COLO668 (cell line): ENCODE data around the gene SLC3A2.

ENCODE experiments used
- DNase-seq: peaks from one replicate; lab custom pipeline; 2025; ENCODE audit not compliant: unreplicated experiment; lab: John Stamatoyannopoulos, UW

Gene SLC3A2

GRCh38 chr11:62880231-62880802, 379 bp upstream of the SLC3A2 start:
- DNase-seq = no peak

GRCh38 chr11:62881579-62882430, 1.1 kb downstream of the SLC3A2 start:
- peak; percentile 93 for DNase-seq

DNA sequence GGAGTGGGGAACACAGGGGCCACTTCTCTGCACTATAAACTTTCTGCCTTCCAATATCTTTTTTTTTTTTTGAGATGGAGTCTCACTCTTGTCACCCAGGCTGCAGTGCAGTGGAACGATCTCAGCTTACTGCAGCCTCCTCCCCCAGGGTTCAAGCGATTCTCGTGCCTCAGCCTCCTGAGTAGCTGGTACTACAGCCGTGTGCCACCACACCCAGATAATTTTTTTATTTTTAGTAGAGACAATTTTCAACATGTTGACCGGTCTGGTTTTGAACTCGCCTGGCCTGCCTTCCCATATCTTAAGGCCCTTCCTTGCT, 1.7 kb downstream of the SLC3A2 start:
- DNase-seq = no peak

DNA sequence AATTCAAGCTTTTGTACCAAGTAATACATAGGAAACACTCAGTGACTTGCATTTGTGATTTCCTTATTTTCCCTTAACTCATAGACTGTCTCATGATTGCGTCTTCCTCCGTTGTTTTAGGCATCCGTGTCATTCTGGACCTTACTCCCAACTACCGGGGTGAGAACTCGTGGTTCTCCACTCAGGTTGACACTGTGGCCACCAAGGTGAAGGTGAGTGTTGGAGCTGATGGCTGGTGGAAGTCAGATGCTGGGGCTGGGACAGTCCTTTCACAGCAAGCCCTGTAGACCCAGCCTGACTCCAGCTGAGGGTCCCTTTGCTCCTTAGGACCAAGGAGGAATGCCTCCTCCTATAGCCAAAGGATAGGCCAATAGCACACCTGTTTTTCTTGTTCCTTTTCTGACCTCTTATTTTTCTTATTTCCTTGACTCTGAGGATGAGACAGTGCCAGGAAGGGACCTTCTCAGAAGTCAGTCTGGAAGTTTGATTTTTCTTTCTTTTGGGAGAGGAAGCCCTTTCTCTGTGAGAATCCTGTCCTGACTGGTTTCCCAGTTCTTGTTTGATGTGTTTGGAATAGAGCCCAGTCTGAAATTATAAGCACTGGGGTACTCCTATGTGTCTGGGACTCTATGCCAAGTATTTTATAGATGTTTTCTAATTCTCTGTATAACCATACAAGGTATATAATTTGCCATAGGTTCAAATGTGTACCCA, 2.2 kb downstream of the SLC3A2 start:
- DNase-seq = no peak

- DNase-seq = no peak
These were observed 3.0 kb downstream of the SLC3A2 start for GRCh38 chr11:62883673-62884072.

DNA sequence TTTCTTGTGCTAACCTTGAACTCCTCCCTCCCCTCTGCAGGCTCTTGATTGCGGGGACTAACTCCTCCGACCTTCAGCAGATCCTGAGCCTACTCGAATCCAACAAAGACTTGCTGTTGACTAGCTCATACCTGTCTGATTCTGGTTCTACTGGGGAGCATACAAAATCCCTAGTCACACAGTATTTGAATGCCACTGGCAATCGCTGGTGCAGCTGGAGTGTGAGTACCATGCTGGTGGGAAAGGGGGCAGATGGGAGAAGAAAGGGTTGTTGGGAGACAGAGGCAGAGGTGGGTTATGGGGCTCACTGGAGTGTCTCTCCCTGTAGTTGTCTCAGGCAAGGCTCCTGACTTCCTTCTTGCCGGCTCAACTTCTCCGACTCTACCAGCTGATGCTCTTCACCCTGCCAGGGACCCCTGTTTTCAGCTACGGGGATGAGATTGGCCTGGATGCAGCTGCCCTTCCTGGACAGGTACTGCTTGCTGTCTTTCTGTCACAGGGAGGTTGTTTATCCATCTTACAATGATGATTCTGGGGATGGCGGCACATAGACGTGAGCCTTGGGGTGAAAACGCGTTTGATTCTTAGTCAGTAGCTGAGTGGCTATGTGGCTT, 4.5 kb downstream of the SLC3A2 start:
- no peak for DNase-seq

DNA sequence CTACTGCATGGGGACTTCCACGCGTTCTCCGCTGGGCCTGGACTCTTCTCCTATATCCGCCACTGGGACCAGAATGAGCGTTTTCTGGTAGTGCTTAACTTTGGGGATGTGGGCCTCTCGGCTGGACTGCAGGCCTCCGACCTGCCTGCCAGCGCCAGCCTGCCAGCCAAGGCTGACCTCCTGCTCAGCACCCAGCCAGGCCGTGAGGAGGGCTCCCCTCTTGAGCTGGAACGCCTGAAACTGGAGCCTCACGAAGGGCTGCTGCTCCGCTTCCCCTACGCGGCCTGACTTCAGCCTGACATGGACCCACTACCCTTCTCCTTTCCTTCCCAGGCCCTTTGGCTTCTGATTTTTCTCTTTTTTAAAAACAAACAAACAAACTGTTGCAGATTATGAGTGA, 7.7 kb downstream of the SLC3A2 start:
- DNase-seq = no peak

- no peak for DNase-seq
These were observed 8.4 kb downstream of the SLC3A2 start for GRCh38 chr11:62889126-62889483.

- DNase-seq = no peak
These were observed 9.1 kb downstream of the SLC3A2 start for GRCh38 chr11:62889484-62890437.

GRCh38 chr11:62892077-62892922, 11.6 kb downstream of the SLC3A2 start:
- no peak for DNase-seq

DNA sequence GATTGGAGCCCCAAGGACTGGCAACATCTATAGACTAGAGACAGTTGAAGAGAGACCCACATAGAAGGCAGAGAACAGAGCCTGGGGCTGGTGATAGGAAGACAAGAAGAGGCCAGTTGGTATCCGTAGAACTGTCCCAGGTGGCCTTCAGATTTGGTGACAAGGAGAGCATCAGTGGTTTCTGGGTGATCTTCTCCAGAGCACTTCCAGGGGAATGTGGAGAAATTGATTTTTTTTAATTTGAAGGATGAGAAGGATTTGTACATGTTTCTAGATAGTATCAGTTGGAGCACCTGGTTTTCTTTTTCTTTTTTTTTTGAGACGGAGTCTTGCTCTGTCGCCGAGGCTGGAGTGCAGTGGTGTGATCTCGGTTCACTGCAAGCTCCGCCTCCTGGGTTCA, 14.8 kb downstream of the SLC3A2 start:
- DNase-seq = no peak

- DNase-seq = no peak
These were observed 15.4 kb downstream of the SLC3A2 start for GRCh38 chr11:62896049-62896448.

DNA sequence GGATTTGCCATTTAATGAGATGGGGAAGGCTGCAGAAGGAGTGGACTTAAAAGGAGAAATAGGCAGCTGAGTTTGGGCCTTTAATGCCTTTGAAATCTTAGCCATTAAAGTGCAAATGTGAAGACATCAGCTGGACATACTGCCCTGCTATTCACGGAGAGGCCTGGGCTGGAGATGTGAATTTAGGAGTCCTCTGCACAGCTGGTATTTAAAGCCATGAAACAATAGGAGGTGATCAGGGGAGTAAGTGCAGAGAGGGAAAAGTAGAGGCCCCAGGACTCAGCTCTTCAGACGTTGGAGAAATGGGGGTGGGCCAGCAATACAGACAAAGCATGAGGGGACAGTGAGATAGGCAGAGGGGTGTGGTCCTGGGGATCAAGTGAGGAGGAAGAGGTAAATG, 16.6 kb downstream of the SLC3A2 start:
- no peak for DNase-seq

- no peak for DNase-seq
These were observed 17.3 kb downstream of the SLC3A2 start for GRCh38 chr11:62898027-62898426.

GRCh38 chr11:62902932-62903331, 22.2 kb downstream of the SLC3A2 start:
- no peak for DNase-seq

DNA sequence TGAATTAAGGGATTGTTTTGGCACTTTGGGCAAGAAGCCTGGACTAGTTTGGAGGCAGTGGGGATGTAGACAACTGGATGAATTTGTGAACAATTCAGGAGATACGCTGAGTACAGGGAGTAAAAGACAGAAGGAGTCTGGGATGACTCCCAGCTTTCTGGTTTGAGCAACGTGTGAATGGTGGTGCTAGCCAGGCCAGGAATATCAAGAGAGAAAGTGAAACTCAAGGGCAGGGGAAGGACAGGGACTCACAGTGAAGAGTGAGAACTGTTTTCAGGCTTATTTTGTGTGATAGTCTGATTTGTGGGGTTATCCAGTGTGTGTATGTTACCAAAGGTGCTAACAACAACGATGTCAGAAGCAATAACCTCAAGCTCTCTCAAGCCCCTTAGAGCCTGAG, 24.6 kb downstream of the SLC3A2 start:
- DNase-seq = no peak

- peak; percentile 65 for DNase-seq
These were observed 25.3 kb downstream of the SLC3A2 start for GRCh38 chr11:62905927-62906531.

DNA sequence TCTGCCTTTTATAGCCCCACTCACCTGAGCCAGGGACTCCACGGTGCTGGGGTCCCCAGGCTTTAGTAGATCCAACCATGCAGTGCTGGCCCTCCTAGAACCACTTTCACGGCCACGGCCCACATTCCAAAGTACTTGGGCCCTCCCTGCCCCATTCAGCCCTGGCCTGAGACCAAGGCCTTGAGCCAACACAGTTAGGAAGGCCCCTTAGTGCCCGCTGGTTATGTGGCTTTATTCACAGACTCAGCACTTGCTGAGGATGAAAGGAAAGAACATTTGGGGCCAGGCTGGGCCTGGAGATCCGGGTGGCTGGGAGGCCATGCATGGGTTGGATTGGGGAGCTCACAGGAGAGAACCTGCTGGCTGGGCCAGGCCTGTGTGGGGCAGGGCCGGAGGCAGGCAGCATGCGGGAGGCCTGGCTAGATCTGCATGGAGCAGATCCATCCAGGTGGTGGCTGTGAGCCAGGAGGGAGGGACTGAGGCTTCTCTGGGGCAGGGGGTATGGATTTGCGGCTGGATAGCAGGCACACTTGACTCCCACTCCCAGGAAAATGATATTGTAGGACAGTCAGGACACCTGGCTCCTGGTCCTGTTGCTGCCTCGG, 27.9 kb downstream of the SLC3A2 start:
- no peak for DNase-seq
